GM12874 (cell line): Measurements from ENCODE around the gene MRPL27.

Experiments used
- CTCF ChIP-seq: IDR thresholded peaks from 2 replicates; pipeline ENCODE4 v1.5.1; 2011; ENCODE audit warnings: low read depth, mild to moderate bottlenecking, control low read depth, low read length, moderate library complexity; ENCODE audit not compliant: insufficient read depth

MRPL27 gene

GRCh38 chr17:50361561-50362480, 11.2 kb downstream of the MRPL27 start:
- peak; percentile 84 for TF ChIP-seq CTCF

DNA sequence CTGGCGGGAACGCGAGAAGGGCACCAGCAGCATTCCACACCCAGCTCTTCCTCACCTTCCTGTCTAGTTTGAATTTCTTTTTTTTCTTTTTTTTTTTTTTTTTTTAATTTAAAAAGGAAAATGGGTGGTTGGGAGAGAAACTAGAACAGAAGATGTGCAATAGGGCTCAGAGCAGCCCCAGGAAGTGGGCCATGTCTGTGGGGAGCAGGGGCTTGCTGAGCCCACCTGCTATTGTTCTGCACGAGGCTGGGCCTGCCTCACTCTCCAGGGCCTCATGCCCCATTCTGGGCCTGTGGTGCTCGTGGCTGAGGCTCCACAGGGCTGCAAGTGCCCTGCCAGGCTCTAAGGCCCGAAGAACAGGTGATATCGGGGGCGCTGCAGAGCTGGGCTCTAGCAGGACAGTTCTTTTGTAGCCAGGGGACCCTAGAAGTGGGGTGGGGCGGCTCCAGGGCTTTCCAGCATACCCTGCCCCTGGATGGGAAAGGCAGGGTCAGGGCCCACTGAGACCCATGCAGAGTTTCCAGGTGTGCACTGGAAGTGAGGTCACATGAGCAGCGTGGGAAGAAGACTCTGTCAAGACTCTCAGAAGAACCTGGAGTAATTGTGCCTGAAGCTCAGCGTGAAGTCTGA, 12.4 kb downstream of the MRPL27 start:
- TF ChIP-seq CTCF = no peak

DNA sequence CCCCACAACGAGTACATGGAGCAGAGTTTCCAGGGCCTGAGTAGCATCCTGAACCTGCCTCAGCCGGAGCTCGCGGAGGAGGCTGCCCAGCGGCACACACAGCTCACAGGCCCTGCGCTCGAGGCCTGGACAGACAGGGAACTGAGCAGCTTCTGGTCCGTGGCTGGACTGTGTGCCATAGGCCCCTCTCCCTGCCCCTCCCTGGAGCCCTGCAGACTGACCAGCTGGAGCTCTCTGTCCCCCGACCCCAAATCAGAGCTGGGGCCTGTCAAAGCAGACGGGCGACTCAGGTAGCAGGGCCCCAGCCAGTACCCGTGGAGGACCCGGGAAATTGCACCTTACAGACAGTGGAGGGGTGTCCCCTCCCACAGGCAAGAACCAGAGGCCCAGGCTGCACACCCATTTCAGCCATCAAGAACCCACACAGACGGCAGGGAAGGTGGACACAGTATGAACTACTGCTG, 13.0 kb downstream of the MRPL27 start:
- TF ChIP-seq CTCF = no peak

GRCh38 chr17:50359005-50359699, 13.8 kb downstream of the MRPL27 start:
- TF ChIP-seq CTCF = no peak

- TF ChIP-seq CTCF = no peak
These were observed 14.8 kb downstream of the MRPL27 start for GRCh38 chr17:50358177-50358576.

DNA sequence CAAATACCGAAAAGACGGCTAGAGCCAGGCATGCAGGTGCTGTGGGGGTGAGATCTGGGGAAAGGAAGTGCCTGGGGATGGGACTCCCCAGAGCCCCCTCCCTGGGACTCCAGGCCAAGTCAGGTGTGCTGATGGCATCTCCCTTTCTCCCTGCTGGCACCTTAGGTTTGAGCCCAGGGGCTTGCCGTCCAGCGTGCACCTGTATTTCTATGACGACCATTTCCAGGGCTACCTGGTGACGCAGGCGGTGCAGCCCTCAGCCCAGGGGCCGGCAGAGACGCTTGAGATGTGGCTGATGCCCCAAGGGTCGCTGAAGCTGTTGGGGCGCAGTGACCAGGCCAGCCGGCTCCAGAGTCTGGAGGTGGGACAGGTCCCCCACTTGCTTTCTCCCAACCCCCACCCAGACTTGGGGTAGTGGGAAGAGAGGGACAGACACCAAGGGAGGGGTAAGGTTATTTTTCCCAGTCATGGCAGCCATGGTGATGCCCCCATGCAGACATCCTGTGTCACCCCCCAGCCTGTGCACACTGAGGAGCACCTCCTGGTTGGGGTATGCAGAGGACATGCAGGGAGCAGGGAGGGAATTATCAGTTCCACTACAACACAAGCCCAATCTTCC, 16.0 kb downstream of the MRPL27 start:
- TF ChIP-seq CTCF = no peak

DNA sequence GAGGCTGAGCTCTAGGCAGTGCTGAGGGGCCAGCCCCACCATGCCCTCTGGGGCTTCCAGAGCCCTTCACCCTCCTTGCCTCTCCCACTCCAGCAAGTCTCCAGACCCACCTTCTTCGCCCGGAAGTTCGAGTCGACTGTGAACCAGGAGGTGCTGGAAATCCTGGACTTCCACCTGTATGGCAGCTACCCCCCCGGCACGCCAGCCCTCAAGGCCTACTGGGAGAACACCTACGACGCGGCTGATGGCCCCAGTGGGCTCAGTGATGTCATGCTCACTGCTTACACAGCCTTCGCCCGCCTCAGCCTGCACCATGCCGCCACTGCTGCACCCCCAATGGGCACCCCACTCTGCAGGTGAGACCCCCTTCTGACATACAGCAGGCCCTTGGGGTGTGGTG, 16.6 kb downstream of the MRPL27 start:
- no peak for TF ChIP-seq CTCF
